ENCODE data around the gene OR6S1.
"Not testable (repeated sequence)": the region's sequence is repeated elsewhere in the genome, so short reads cannot be mapped to it uniquely, and the experiment has no call there.

The OR6S1 gene

GRCh38 chr14:20667957-20668356 is 26.5 kb upstream of the OR6S1 start:
- DNase-seq, result no peak

- DNase-seq, result not testable (repeated sequence)
Measured at GRCh38 chr14:20666400-20666961, 25.0 kb upstream of the OR6S1 start.

- DNase-seq, result peak; percentile 72
Measured at GRCh38 chr14:20662968-20663732, 21.7 kb upstream of the OR6S1 start.

GRCh38 chr14:20661197-20661596 is 19.7 kb upstream of the OR6S1 start:
- no peak for DNase-seq

- DNase-seq, result no peak
Measured at GRCh38 chr14:20659813-20660395, 18.4 kb upstream of the OR6S1 start.

- no peak for DNase-seq
Measured at GRCh38 chr14:20659336-20659735, 17.8 kb upstream of the OR6S1 start.

GRCh38 chr14:20658246-20658645 is 16.8 kb upstream of the OR6S1 start:
- DNase-seq, result no peak

GRCh38 chr14:20657216-20658211 is 16.0 kb upstream of the OR6S1 start:
- no peak for DNase-seq

GRCh38 chr14:20656274-20656673 is 14.8 kb upstream of the OR6S1 start:
- DNase-seq, result no peak

GRCh38 chr14:20655851-20656250 is 14.4 kb upstream of the OR6S1 start:
- no peak for DNase-seq

GRCh38 chr14:20652996-20653975 is 11.8 kb upstream of the OR6S1 start:
- DNase-seq, result peak; percentile 23

- no peak for DNase-seq
Measured at GRCh38 chr14:20645481-20645880, 4.0 kb upstream of the OR6S1 start.

- DNase-seq, result no peak
Measured at GRCh38 chr14:20644520-20644919, 3.0 kb upstream of the OR6S1 start.

- DNase-seq, result not testable (repeated sequence)
Measured at GRCh38 chr14:20642755-20643154, 1.3 kb upstream of the OR6S1 start.

- DNase-seq, result no peak
Measured at GRCh38 chr14:20642182-20642581, 691 bp upstream of the OR6S1 start.

GRCh38 chr14:20632831-20633691 is 8.4 kb downstream of the OR6S1 start:
- DNase-seq, result peak; percentile 65

GRCh38 chr14:20632448-20632830 is 9.1 kb downstream of the OR6S1 start:
- no peak for DNase-seq

GRCh38 chr14:20631880-20632389 is 9.6 kb downstream of the OR6S1 start:
- DNase-seq, result no peak

GRCh38 chr14:20631023-20631879 is 10.2 kb downstream of the OR6S1 start:
- DNase-seq, result peak; percentile 56

Measured in central memory CD4-positive, alpha-beta T cell (primary cell).